Stomach (tissue), 9 donors: Measurements from ENCODE around the gene SLCO6A1. TPM values are rescaled to one million over a fixed set of nuclear protein-coding genes. Genes with fewer than 3 reads are reported as not detected.

Source experiments
- DNase-seq, 2 donors: peaks; one replicate each; pipeline versions ENCODE4 v3.0.0 to v3.0.0-alpha.2; 2013 to 2019
- H3K27ac ChIP-seq, 5 donors: fragments of 200-600 bp in 4 of 5; sonication (generic) in 4 of 5; one replicate each; pipeline ENCODE4 v1.5.1; 2013 to 2019; ENCODE audit warnings: mild to moderate bottlenecking in 1 of 5, moderate library complexity in 1 of 5
- H3K27me3 ChIP-seq, 3 donors: fragments of 200-600 bp; sonication (generic); one replicate each; pipeline ENCODE4 v1.5.1; 2017 to 2019; ENCODE audit warnings: mixed run types in 1 of 3
- H3K36me3 ChIP-seq, 4 donors: fragments of 200-600 bp; sonication (generic); 1 replicate in 3 of 4; 2 replicates in 1 of 4; pipeline ENCODE4 v1.5.1; 2016 to 2019
- H3K4me1 ChIP-seq, 4 donors: fragments of 200-600 bp; sonication (generic); one replicate each; pipeline ENCODE4 v1.5.1; 2016 to 2019
- H3K4me3 ChIP-seq, 4 donors: fragments of 200-600 bp; sonication (generic) in 3 of 4; one replicate each; pipeline ENCODE4 v1.5.1; 2016 to 2019; ENCODE audit warnings: mild to moderate bottlenecking in 1 of 4
- H3K9me3 ChIP-seq, 4 donors: fragments of 200-600 bp; sonication (generic); one replicate each; pipeline ENCODE4 v1.5.1; 2016 to 2019
- CTCF ChIP-seq, 7 experiments: fragments of 450-650 bp in 4 of 7; fragments of 200-600 bp in 3 of 7; sonication (generic) in 3 of 7; IDR thresholded peaks; one replicate each; pipeline ENCODE4 v1.5.1; 2016 to 2019; ENCODE audit warnings: antibody characterized with exemption in 7 of 7, control low read depth in 2 of 7, mild to moderate bottlenecking in 1 of 7
- EP300 ChIP-seq: sonication (generic); formaldehyde crosslinking; IDR thresholded peaks from one replicate; pipeline ENCODE4 v1.6.1; 2017; ENCODE audit warnings: antibody characterized with exemption
- POLR2A ChIP-seq, 4 donors: fragments of 450-650 bp; IDR thresholded peaks; one replicate each; pipeline ENCODE4 v1.6.1; 2016; ENCODE audit warnings: antibody characterized with exemption in 4 of 4, control low read depth in 2 of 4, mild to moderate bottlenecking in 1 of 4, moderate library complexity in 1 of 4
- POLR2AphosphoS5 ChIP-seq, 3 donors: sonication (generic); formaldehyde crosslinking; IDR thresholded peaks; one replicate each; pipeline ENCODE4 v1.6.1; 2016; ENCODE audit warnings: antibody characterized with exemption in 3 of 3
- WGBS, 5 donors: extraction: QIAGEN DNeasy Blood & Tissue Kit in 3 of 5; methylation state at CpG; one replicate each; pipeline versions ENCODE4 v1.1.5 to v1.1.7; 2013 to 2018; 5-methylcytosine and 5-hydroxymethylcytosine counted together
- intact Hi-C: fragments of 100-400 bp; cut with DNase I; formaldehyde crosslinking; loops from one replicate; pipeline ENCODE4 v1.15.1; 2023; ENCODE audit warnings: low total_unique reads
- polyA plus RNA-seq, 3 donors: library from polyadenylated mRNA; stranded (reverse); fragments of 200-250 nt; gene quantifications; one replicate each; pipeline ENCODE4 v1.2.3, GENCODE V29; 2013
- total RNA-seq, 5 donors: library from RNA; depleted of rRNA; stranded (reverse); fragments of >200 nt; gene quantifications; one replicate each; pipeline versions ENCODE4 v1.1.0 to v1.2.3, GENCODE V29; 2014 to 2016
- donor health status: healthy with polysubstance abuse.
- donor health status: Bipolar disorder and iron deficiency.
- donor health status: healthy.

The SLCO6A1 gene
- total and polyA plus RNA-seq, 8 donors: not detected

GRCh38 chr5:102451082-102451481, 47.7 kb downstream of the SLCO6A1 start:
- Histone ChIP-seq H3K36me3 (no peaks in the 10 kb centered on the region), H3K4me1 (no peaks in the 10 kb centered on the region), H3K9me3 (peaks cover 0 to 18% (median 0%) of the 10 kb centered on the region in 4 donors), H3K27ac (no peak overlapping the region), H3K27me3 (no peaks in the 10 kb centered on the region), H3K4me3 (no peak overlapping the region)
- 83 to 100% (median 90%) methylated on average over 1 to 3 of the region's 3 CpGs for WGBS, 5 donors
- TF ChIP-seq POLR2A (IDR thresholded peaks at IDR 0.05): no peak
- no peak for TF ChIP-seq CTCF (IDR thresholded peaks at IDR 0.05)
- TF ChIP-seq EP300: no peak
- no peak for TF ChIP-seq POLR2AphosphoS5 (IDR thresholded peaks at IDR 0.05)
- no peak for DNase-seq
- intact Hi-C loops: no loop called here

- Histone ChIP-seq H3K27me3 (no peaks in the 10 kb centered on the region), H3K9me3 (peaks cover 0 to 18% (median 0%) of the 10 kb centered on the region in 4 donors), H3K4me3 (no peak overlapping the region), H3K4me1 (no peaks in the 10 kb centered on the region), H3K36me3 (no peaks in the 10 kb centered on the region), H3K27ac (no peak overlapping the region)
- 81 to 90% (median 83%) methylated on average over 5 of the region's 5 CpGs for WGBS, 5 donors
- TF ChIP-seq CTCF (IDR thresholded peaks at IDR 0.05) (no peak), POLR2AphosphoS5 (IDR thresholded peaks at IDR 0.05) (no peak), POLR2A (IDR thresholded peaks at IDR 0.05) (no peak), EP300 (no peak)
- DNase-seq: no peak
- intact Hi-C loops: no loop called here
These were observed 48.3 kb downstream of the SLCO6A1 start for GRCh38 chr5:102450313-102450990.

GRCh38 chr5:102433473-102433872, 65.3 kb downstream of the SLCO6A1 start:
- Histone ChIP-seq H3K27me3 (no peaks in the 10 kb centered on the region), H3K9me3 (peaks cover 0 to 19% (median 4%) of the 10 kb centered on the region in 4 donors), H3K27ac (no peak overlapping the region), H3K4me1 (no peaks in the 10 kb centered on the region), H3K36me3 (no peaks in the 10 kb centered on the region), H3K4me3 (no peak overlapping the region)
- intact Hi-C loops: no loop called here
- no peak for DNase-seq
- WGBS, 5 donors: 42 to 51% (median 47%) methylated on average over 2 of the region's 2 CpGs
- no peak for TF ChIP-seq POLR2AphosphoS5 (IDR thresholded peaks at IDR 0.05)
- no peak for TF ChIP-seq POLR2A (IDR thresholded peaks at IDR 0.05)
- TF ChIP-seq CTCF (IDR thresholded peaks at IDR 0.05): no peak
- no peak for TF ChIP-seq EP300

GRCh38 chr5:102421647-102422046, 77.2 kb downstream of the SLCO6A1 start:
- TF ChIP-seq EP300 (no peak), POLR2AphosphoS5 (IDR thresholded peaks at IDR 0.05) (no peak), POLR2A (IDR thresholded peaks at IDR 0.05) (no peak), CTCF (IDR thresholded peaks at IDR 0.05) (no peak)
- intact Hi-C loops: no loop called here
- Histone ChIP-seq H3K4me1 (no peaks in the 10 kb centered on the region), H3K4me3 (no peak overlapping the region), H3K27me3 (no peaks in the 10 kb centered on the region), H3K9me3 (peaks cover 0 to 21% (median 8%) of the 10 kb centered on the region in 4 donors), H3K27ac (no peak overlapping the region), H3K36me3 (no peaks in the 10 kb centered on the region)
- DNase-seq: peak in 1 of 2 donors; percentile 3
- WGBS, 5 donors: 53 to 70% (median 66%) methylated on average over 2 to 3 of the region's 3 CpGs
